ENCODE data around the gene NFE2L2.

The NFE2L2 gene

DNA sequence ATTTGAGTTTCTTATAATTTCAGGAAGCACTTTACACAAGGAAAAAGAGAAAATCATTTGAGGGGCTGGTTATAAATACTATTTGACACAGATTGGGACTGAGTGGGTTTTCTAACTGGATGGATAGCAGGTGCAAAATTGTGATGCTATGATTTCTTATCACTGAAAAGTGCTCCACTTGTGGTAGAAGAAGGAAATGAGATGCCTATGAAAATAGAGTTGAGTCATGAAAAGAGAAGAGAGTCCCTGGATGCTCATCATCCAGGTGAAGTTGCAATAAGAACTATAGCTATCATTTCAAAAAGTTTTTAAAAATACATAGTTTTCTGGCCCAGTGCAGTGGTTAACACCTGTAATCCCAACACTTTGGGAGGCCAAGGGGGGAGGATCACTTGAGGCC is 39.4 kb upstream of the NFE2L2 start:
- TF ChIP-seq, protein P1, sequence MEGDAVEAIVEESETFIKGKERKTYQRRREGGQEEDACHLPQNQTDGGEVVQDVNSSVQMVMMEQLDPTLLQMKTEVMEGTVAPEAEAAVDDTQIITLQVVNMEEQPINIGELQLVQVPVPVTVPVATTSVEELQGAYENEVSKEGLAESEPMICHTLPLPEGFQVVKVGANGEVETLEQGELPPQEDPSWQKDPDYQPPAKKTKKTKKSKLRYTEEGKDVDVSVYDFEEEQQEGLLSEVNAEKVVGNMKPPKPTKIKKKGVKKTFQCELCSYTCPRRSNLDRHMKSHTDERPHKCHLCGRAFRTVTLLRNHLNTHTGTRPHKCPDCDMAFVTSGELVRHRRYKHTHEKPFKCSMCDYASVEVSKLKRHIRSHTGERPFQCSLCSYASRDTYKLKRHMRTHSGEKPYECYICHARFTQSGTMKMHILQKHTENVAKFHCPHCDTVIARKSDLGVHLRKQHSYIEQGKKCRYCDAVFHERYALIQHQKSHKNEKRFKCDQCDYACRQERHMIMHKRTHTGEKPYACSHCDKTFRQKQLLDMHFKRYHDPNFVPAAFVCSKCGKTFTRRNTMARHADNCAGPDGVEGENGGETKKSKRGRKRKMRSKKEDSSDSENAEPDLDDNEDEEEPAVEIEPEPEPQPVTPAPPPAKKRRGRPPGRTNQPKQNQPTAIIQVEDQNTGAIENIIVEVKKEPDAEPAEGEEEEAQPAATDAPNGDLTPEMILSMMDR (IDR thresholded peaks at IDR 0.05; ENCODE audit: low read depth, low read length) = no peak
- in situ Hi-C loops (cut with HindIII; ENCODE audit: low sequenced_read_pairs) = no loop called here
- no peak for DNase-seq (ENCODE audit: low read depth, low spot score)
- H3K4me3 ChIP-seq (ENCODE audit: low read depth, low read length) = no peak overlapping the region

DNA sequence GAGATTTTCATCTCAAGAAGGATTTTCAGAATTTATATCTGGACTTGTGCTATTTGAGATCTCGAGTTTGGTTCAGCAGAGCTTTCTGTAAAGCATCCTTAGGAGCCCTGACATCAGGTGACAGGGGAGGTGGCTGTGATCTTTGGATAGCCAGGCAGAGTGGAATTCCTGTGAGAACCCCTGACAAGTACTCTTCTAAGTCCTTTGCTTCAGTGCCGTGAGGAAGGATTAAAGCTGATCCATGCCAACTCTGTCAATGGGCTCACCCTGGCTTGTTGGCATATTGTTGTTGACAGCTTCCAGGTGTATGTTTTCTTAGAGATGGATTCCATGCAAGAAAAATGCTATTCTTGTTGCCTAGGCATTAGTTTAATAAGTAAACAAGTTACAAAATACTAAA is 38.0 kb upstream of the NFE2L2 start:
- TF ChIP-seq, protein P1 (IDR thresholded peaks at IDR 0.05; ENCODE audit: low read depth, low read length) = no peak
- in situ Hi-C loops (cut with HindIII; ENCODE audit: low sequenced_read_pairs) = no loop called here
- H3K4me3 ChIP-seq (ENCODE audit: low read depth, low read length) = no peak overlapping the region
- no peak for DNase-seq (ENCODE audit: low read depth, low spot score)

DNA sequence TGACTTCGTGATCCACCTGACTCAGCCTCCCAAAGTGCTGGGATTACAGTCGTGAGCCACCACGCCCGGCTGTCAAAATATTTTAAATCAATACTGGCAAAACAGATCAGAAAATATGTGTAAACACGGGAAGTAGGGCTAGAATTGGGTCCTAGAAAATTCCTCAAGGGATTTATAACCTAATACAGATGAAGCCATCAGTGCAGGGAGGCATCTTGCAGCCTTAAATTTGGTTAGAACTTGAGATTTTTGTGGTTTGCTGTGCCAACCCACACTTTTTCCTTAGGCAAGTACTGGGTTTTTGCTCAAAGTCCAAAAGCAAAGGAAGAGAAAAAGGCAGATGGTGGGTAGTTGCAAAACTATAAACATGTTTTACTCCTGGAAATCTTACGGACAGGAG is 33.7 kb upstream of the NFE2L2 start:
- in situ Hi-C loops (cut with HindIII; ENCODE audit: low sequenced_read_pairs) = no loop called here
- TF ChIP-seq, protein P1 (IDR thresholded peaks at IDR 0.05; ENCODE audit: low read depth, low read length) = no peak
- no peak for DNase-seq (ENCODE audit: low read depth, low spot score)
- H3K4me3 ChIP-seq (ENCODE audit: low read depth, low read length) = no peak overlapping the region

DNA sequence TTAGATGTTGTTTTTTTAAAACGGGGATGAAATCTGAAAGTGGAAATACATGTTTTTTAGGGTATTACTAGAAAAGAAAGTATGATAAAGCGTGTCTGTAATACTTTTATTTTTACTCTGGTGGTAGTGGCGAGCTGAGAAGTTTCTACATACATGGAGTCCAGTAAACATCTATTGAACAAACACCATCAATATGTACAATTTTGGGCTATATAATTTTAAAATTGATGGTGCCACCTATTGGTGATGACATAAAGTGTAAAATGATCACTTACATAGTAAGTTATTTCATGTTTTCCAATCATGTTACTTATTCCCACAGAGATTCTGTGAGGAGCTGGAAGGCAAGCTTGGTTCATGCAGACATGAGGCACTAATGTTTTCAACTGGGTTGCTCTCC is 31.5 kb upstream of the NFE2L2 start:
- TF ChIP-seq, protein P1 (IDR thresholded peaks at IDR 0.05; ENCODE audit: low read depth, low read length) = peak; percentile 30
- no peak overlapping the region for H3K4me3 ChIP-seq (ENCODE audit: low read depth, low read length)
- in situ Hi-C loops (cut with HindIII; ENCODE audit: low sequenced_read_pairs) = no loop called here
- peak; percentile 59 for DNase-seq (ENCODE audit: low read depth, low spot score)

DNA sequence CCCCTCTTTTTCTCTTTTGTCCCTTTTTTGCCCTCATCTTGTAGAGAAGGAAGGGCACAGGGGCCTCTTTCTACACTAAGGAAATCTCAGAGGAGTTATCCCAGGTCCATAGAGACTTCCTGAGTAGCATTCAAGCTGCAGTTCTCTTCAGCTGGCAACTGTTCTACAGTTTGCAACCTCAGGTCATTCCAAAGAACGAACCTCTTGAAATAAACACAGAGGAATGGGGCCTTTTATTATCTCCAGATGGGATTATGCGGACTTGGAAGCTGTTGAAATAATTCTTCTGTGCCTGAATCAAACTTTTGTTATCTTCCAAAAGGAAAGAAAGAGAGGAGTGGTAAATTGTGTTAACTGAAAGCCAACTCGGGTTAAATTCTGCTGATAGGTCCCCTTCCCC is 31.0 kb upstream of the NFE2L2 start:
- peak; percentile 55 for DNase-seq (ENCODE audit: low read depth, low spot score)
- TF ChIP-seq, protein P1 (IDR thresholded peaks at IDR 0.05; ENCODE audit: low read depth, low read length) = no peak
- in situ Hi-C loops (cut with HindIII; ENCODE audit: low sequenced_read_pairs) = no loop called here
- H3K4me3 ChIP-seq (ENCODE audit: low read depth, low read length) = no peak overlapping the region

DNA sequence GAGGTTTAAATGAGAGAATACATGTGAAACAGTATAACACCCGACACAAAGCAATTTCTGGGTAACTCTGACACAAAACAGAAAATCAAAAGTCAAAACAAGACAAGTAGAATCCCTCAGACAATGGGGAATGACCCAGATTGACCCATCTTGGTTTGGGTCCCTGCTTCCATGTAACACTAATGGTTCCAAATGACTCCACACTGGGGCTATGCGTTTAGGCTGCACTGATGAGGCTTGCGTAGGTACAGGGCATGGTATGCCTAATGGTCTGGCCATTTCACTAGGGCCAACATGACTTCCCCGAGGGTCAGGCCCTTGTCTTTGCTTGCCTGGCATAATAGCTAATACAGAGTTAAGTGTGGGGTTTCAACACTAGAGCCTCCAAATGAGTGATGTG is 27.2 kb upstream of the NFE2L2 start:
- no peak for DNase-seq (ENCODE audit: low read depth, low spot score)
- H3K4me3 ChIP-seq (ENCODE audit: low read depth, low read length) = no peak overlapping the region
- in situ Hi-C loops (cut with HindIII; ENCODE audit: low sequenced_read_pairs) = no loop called here
- TF ChIP-seq, protein P1 (IDR thresholded peaks at IDR 0.05; ENCODE audit: low read depth, low read length) = no peak

Measured in astrocyte of the spinal cord (primary cell).